ENCODE results near the gene BTAF1. TPM values are rescaled to one million over a fixed set of nuclear protein-coding genes. Genes with fewer than 3 reads are reported as not detected.
A peak's percentile ranks its signal among the peaks of the same experiment; 100 is the strongest.

The BTAF1 gene
- 10 to 100 TPM; 11.8 to 12.7 TPM for total RNA-seq

DNA sequence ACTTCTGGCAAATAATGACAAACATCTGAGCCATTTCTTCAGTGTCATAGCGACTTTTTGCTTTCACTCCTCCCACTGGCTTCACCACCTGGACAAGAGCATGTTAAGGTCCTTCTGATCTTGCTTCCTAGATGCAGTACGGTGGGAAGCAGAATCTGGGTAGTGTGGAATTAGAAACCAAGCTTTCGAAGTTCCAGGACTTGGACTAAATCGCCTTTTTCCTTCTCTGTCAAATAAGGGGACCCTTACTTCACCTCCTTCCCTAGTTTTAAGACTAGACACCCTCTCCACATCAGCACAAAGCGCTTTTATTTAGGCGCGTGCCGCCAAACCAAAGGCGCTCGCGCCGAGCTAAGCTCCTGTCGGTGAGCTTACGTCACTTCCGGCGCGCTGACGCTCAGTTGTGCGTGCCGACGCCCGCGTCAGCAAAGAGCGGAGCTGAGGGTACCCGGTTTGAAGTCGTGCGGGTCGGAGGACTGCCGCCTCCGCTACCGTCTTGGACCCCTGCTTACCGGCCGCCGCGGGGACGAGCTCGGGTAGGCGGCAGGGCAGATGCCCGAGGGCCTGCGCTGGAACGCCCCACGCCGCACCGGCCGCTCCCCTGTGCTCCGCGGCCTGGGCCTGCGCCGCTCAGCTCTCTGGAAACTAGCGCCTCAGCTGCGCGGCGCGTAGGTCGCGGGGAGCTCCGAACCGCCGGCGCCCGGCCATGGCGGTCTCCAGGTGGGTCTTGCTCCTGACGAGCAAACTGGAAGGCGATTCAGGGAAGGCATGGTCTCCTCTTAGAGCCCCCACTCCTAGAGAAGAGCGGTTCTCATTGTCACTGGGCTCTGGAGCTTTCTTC, at the start of gene BTAF1:
Gene BTAF1, plus strand, starts transcription at position 400 of the 841 bp plus-strand sequence. Its CDS starts 307 bp downstream, at position 707.
- Histone ChIP-seq H3K9me3 (peaks cover 0 to 9% of the 10 kb centered on the region in 2 donors), H3K4me3 (peak within 1 kb of the TSS; percentile 88 to 92), H3K36me3 (no peaks in the 10 kb centered on the region), H3K4me1 (peaks cover 0 to 32% of the 10 kb centered on the region in 2 donors), H3K27ac (peak within 1 kb of the TSS; percentile 98 to 99), H3K27me3 (no peaks in the 10 kb centered on the region)
- TF ChIP-seq, protein P1, sequence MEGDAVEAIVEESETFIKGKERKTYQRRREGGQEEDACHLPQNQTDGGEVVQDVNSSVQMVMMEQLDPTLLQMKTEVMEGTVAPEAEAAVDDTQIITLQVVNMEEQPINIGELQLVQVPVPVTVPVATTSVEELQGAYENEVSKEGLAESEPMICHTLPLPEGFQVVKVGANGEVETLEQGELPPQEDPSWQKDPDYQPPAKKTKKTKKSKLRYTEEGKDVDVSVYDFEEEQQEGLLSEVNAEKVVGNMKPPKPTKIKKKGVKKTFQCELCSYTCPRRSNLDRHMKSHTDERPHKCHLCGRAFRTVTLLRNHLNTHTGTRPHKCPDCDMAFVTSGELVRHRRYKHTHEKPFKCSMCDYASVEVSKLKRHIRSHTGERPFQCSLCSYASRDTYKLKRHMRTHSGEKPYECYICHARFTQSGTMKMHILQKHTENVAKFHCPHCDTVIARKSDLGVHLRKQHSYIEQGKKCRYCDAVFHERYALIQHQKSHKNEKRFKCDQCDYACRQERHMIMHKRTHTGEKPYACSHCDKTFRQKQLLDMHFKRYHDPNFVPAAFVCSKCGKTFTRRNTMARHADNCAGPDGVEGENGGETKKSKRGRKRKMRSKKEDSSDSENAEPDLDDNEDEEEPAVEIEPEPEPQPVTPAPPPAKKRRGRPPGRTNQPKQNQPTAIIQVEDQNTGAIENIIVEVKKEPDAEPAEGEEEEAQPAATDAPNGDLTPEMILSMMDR (IDR thresholded peaks at IDR 0.05) = no peak
- DNase-seq (ENCODE audit: low spot score) = peak; percentile 92

DNA sequence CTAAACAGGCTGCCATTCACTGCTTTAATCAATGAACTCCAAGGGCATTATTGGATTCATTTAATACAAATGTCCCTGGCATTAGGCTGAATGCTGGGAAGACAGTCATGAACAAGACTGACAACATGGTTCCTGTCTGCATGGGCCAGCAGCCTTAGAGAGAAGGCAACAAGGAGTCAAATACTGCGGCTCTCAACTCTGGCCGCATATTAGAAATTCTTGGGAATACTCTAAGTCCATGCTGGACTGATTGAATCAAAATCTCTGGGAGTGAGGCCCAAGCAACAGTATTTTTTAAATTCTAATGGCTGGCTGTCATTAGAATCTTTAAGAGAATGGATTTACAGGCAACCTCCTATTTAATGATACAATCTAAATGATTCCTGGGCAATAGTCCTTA, 48.4 kb upstream of the BTAF1 start:
- TF ChIP-seq, protein P1 (IDR thresholded peaks at IDR 0.05) = no peak
- Histone ChIP-seq H3K36me3 (no peaks in the 10 kb centered on the region), H3K4me1 (no peaks in the 10 kb centered on the region), H3K27me3 (no peaks in the 10 kb centered on the region), H3K9me3 (no peaks in the 10 kb centered on the region), H3K27ac (no peak overlapping the region), H3K4me3 (no peak overlapping the region)
- DNase-seq (ENCODE audit: low spot score) = no peak

DNA sequence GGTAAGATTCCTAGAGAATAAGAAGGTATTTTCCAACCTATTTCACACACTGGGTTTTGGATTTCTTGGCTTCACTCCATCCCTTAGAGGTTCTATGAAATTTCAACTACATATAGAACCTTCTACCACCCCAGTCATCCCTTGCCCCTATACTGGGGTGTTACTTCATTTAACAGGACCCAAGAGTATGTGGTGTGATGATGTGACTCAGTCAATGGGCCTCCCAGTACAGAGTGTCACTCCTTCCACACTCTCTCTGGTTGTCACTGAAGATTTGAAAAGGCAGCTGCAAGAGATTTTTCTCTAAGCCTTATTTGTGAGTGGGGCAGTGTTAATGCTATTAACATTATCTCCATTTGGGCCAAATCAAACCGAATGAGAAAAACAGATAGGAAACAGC, 47.8 kb upstream of the BTAF1 start:
- TF ChIP-seq, protein P1 (IDR thresholded peaks at IDR 0.05) = no peak
- Histone ChIP-seq H3K9me3 (no peaks in the 10 kb centered on the region), H3K36me3 (no peaks in the 10 kb centered on the region)

DNA sequence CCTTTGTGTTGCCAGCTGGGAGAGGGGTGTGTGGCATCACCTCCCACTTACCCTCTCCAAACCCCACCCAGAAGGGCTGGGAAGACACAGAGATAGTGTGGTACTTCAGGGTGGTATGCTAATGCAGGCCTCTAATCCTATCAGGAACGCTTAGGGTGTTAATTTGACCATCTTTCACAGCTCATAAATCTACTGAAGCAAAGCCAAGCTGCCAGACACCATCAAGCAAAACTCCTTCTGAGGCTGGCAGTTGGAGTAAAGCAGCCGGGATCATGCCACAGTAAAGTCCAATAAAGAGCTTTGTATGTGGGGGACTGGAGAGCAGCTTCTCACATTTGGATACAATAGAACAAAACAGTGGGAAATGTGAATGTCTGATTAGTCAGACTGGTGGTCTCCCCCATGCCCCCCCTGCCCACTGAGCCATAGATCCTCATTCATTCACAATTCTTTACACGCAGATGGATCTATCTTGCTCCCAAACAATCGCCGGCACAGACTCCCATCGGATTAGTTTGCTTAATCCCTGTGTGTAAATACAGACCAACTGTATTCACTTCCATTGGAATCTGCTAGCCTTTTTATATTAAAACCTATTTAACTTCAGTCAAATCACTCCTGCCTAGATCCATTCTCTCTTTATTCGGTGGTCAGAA, 43.9 kb upstream of the BTAF1 start:
- Histone ChIP-seq H3K4me3 (no peak overlapping the region), H3K4me1 (peaks cover 0 to 9% of the 10 kb centered on the region in 2 donors), H3K27ac (no peak overlapping the region), H3K27me3 (no peaks in the 10 kb centered on the region), H3K9me3 (no peaks in the 10 kb centered on the region), H3K36me3 (no peaks in the 10 kb centered on the region)
- TF ChIP-seq, protein P1 (IDR thresholded peaks at IDR 0.05) = no peak
- no peak for DNase-seq (ENCODE audit: low spot score)

More for the DNA sequence above, 47.8 kb upstream of the BTAF1 start:
- Histone ChIP-seq H3K4me3 (no peak overlapping the region), H3K4me1 (no peaks in the 10 kb centered on the region), H3K27ac (no peak overlapping the region), H3K27me3 (no peaks in the 10 kb centered on the region)
- DNase-seq (ENCODE audit: low spot score) = no peak

DNA sequence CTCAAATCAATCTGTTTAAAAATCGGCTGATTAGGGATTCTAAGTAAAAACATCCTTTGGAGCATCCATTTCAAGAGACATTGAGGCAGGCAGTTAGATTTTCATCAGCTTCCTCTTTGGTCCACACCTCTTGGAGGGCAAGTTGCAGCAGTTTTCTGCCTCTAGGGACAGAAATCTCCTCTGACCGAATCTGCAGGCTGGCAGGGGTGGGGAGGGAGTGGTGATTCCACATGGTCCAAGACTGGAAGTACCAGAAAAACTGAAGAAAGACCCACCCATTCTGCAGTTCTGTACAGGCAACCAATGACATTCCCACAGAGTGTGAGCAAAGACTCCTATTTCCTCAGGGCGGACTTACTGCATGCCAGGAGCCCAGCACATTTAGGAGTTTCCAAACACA, 43.3 kb upstream of the BTAF1 start:
- no peak for DNase-seq (ENCODE audit: low spot score)
- H3K27me3 ChIP-seq = no peaks in the 10 kb centered on the region
- H3K27ac ChIP-seq = no peak overlapping the region
- TF ChIP-seq, protein P1 (IDR thresholded peaks at IDR 0.05) = no peak
- H3K4me1 ChIP-seq = peaks cover 0 to 14% of the 10 kb centered on the region in 2 donors
- H3K4me3 ChIP-seq = no peak overlapping the region
- H3K36me3 ChIP-seq = no peaks in the 10 kb centered on the region
- H3K9me3 ChIP-seq = no peaks in the 10 kb centered on the region
